GM12878 (cell line): ENCODE data around the gene TTC8. TPM values are rescaled to one million over a fixed set of nuclear protein-coding genes. Genes with fewer than 3 reads are reported as not detected.

Source experiments
- ATAC-seq: fragments of 200-7000 bp; cut with Tn5 transposase; 3 replicates; pipeline ENCODE4 v1.9.1; 2020; ENCODE audit warnings: mild to moderate bottlenecking, moderate library complexity
- BruUV-seq: library from RNA; stranded (reverse); fragments of 400-500 nt; replicated peaks from 2 replicates; lab custom pipeline; 2021; lab: Mats Ljungman, UMichigan
- CTCF ChIA-PET: fragments of 300-600 bp; sonication (Branson Sonifier 250); formaldehyde crosslinking; extraction: SDS; loops from one replicate; lab custom pipeline; 2021; ENCODE audit warnings: inconsistent platforms; lab: Yijun Ruan, JAX
- POLR2A ChIA-PET: fragments of 350-600 bp; formaldehyde crosslinking; extraction: SDS; loops from one replicate; lab custom pipeline; 2021; ENCODE audit warnings: inconsistent platforms; lab: Charles Lee
- RAD21 ChIA-PET: fragments of 300-600 bp; sonication (Branson Sonifier 250); formaldehyde crosslinking; loops from one replicate; lab custom pipeline; 2023; ENCODE audit warnings: antibody characterized with exemption; ENCODE audit not compliant: unreplicated experiment; lab: Charles Lee
- SMC1A ChIA-PET: fragments of 300-600 bp; sonication (Branson Sonifier 250); formaldehyde crosslinking; loops from one replicate; lab custom pipeline; 2023; ENCODE audit not compliant: unreplicated experiment, uncharacterized antibody; lab: Charles Lee
- DNase-seq: peaks from one replicate; pipeline ENCODE4 v3.0.0-alpha.2; 2011; ENCODE audit warnings: low read depth, low spot score
- FAIRE-seq: peaks from 3 replicates; lab custom pipeline; 2011; peaks lifted over from hg19 to GRCh38; lab: Jason Lieb, UNC
- H2AFZ ChIP-seq: 2 replicates; pipeline ENCODE4 v1.6.0; 2011; ENCODE audit warnings: low read depth, low read length, control low read depth; ENCODE audit not compliant: control insufficient read depth
- H3K27ac ChIP-seq: 2 replicates; pipeline ENCODE4 v1.5.1; 2011; ENCODE audit warnings: control low read depth; ENCODE audit not compliant: control insufficient read depth, insufficient read depth
- H3K27me3 ChIP-seq, 2 experiments: replicated peaks in 1 of 2; 2 replicates each; pipeline versions ENCODE4 v1.6.0 to v1.6.1; 2011; ENCODE audit warnings: low read length in 1 of 2; ENCODE audit not compliant: control insufficient read depth in 2 of 2, insufficient read depth in 2 of 2
- H3K36me3 ChIP-seq, 2 experiments: 2 replicates each; pipeline ENCODE4 v1.5.1; 2011; ENCODE audit warnings: low read length in 1 of 2; ENCODE audit not compliant: control insufficient read depth in 2 of 2, insufficient read depth in 2 of 2
- H3K4me1 ChIP-seq: 2 replicates; pipeline ENCODE4 v1.6.1; 2011; ENCODE audit warnings: mild to moderate bottlenecking, low read length, moderate library complexity, mixed read lengths; ENCODE audit not compliant: control insufficient read depth, insufficient read depth
- H3K4me2 ChIP-seq: 2 replicates; pipeline ENCODE4 v1.6.0; 2011; ENCODE audit warnings: control low read depth; ENCODE audit not compliant: control insufficient read depth, insufficient read depth
- H3K4me3 ChIP-seq: fragments of 200-600 bp; sonication (generic); 2 replicates; pipeline ENCODE4 v1.5.1; 2016
- H3K79me2 ChIP-seq: 2 replicates; pipeline ENCODE4 v1.6.0; 2011; ENCODE audit warnings: low read length; ENCODE audit not compliant: control insufficient read depth, insufficient read depth
- H3K9ac ChIP-seq: 2 replicates; pipeline ENCODE4 v1.8.0; 2011; ENCODE audit warnings: low read length, control low read depth, mixed read lengths; ENCODE audit not compliant: control insufficient read depth, insufficient read depth
- H3K9me3 ChIP-seq: replicated peaks from 3 replicates; pipeline ENCODE4 v1.5.1; 2011; ENCODE audit warnings: mild to moderate bottlenecking, low read length; ENCODE audit not compliant: control insufficient read depth, insufficient read depth
- H4K20me1 ChIP-seq: 2 replicates; pipeline ENCODE4 v1.6.0; 2011; ENCODE audit not compliant: control insufficient read depth, insufficient read depth
- CHD2 ChIP-seq: IDR thresholded peaks from 2 replicates; pipeline ENCODE4 v1.6.1; 2011; ENCODE audit warnings: low read depth, low read length, improper control_type of control experiment, borderline replicate concordance
- E4F1 ChIP-seq: fragments of 450-650 bp; IDR thresholded peaks from 2 replicates; pipeline ENCODE4 v1.6.1; 2018; ENCODE audit warnings: borderline replicate concordance, mild to moderate bottlenecking; ENCODE audit not compliant: partially characterized antibody
- HCFC1 ChIP-seq: fragments of 150-350 bp; IDR thresholded peaks from 2 replicates; pipeline ENCODE4 v1.6.1; 2014; ENCODE audit warnings: low read length
- MTA2 ChIP-seq: fragments of 450-650 bp; IDR thresholded peaks from 2 replicates; pipeline ENCODE4 v1.6.1; 2016; ENCODE audit warnings: low read depth, mild to moderate bottlenecking, moderate library complexity
- ZNF384 ChIP-seq: IDR thresholded peaks from 2 replicates; pipeline ENCODE4 v1.6.1; 2012; ENCODE audit warnings: low read depth, mild to moderate bottlenecking, low read length, improper control_type of control experiment, borderline replicate concordance
- WGBS: methylation state at CpG from one replicate; pipeline ENCODE4 v1.1.6; 2016; ENCODE audit warnings: low lambda C conversion rate; ENCODE audit not compliant: insufficient replicate concordance, insufficient coverage; ENCODE audit errors: missing lambda C conversion rate; 5-methylcytosine and 5-hydroxymethylcytosine counted together
- in situ Hi-C: fragments of 300-500 bp; cut with MboI; formaldehyde crosslinking; loops from 9 replicates; pipeline ENCODE4 v1.14.3; 2018; ENCODE audit warnings: mixed read lengths
- intact Hi-C: fragments of 100-400 bp; cut with micrococcal nuclease; formaldehyde crosslinking; loops from one replicate; pipeline ENCODE4 v1.14.2; 2022; ENCODE audit not compliant: unreplicated experiment
- polyA plus RNA-seq, 11 experiments: library from polyadenylated mRNA; depleted of rRNA in 4 of 11; unstranded in 6 of 11; stranded (reverse) in 5 of 11; fragments of >200 nt; fragmentation: Nextera tagmentation in 4 of 11; fragmentation: Illumina TruSeq in 1 of 11; extraction: Ambion mirVana in 4 of 11; extraction: Trizol in 1 of 11; gene quantifications; 1 replicate in 1 of 11; 2 replicates in 10 of 11; pipeline versions ENCODE4 v1.2.1 to v1.2.3, GENCODE V29; 2011 to 2016; ENCODE audit warnings: inconsistent platforms in 2 of 11, missing spikeins in 2 of 11, low read depth in 1 of 11
- total RNA-seq, 4 experiments: library from RNA; depleted of rRNA in 3 of 4; stranded (reverse); fragments of >200 nt in 3 of 4; fragmentation: Illumina TruSeq in 1 of 4; extraction: Trizol in 1 of 4; gene quantifications; 2 replicates each; pipeline versions ENCODE4 v1.2.1 to v1.2.3, GENCODE V29; 2013 to 2021

TTC8 gene
- total and polyA plus RNA-seq, 10 of the 15 experiments (the other 5 are each of a cell fraction or from before 2014, with no cell fraction given) = 1.5 to 4.6 (median 2.5) TPM

GRCh38 chr14:88821888-88822287, 2.6 kb upstream of the TTC8 start:
- no peak for FAIRE-seq
- H3K27ac ChIP-seq = no peak overlapping the region
- in situ Hi-C loops = no loop called here
- no peak overlapping the region for H3K9ac ChIP-seq
- ChIA-PET CTCF (no interaction called here), RAD21 (no interaction called here), SMC1A (no interaction called here), POLR2A (no interaction called here)
- H3K36me3 ChIP-seq = no peaks in the 10 kb centered on the region
- intact Hi-C loops = no loop called here
- no peaks in the 10 kb centered on the region for H3K9me3 ChIP-seq
- H3K4me3 ChIP-seq = no peak overlapping the region
- no peak overlapping the region for H3K4me2 ChIP-seq
- no peak for ATAC-seq
- no peaks in the 10 kb centered on the region; a peak in 2 of 4 replicates for H3K27me3 ChIP-seq
- H4K20me1 ChIP-seq = no peaks in the 10 kb centered on the region
- BruUV-seq = no TSS peak
- no peak overlapping the region for H2AFZ ChIP-seq
- WGBS = 2% methylated on average over 2 of the region's 2 CpGs
- no peak for DNase-seq
- H3K79me2 ChIP-seq = no peaks in the 10 kb centered on the region
- TF ChIP-seq MTA2 (no peak), CHD2 (no peak), ZNF384 (no peak)
- H3K4me1 ChIP-seq = 0 out of 2 replicates have a peak, but pooled peaks cover 2% of the 10 kb centered on the region

GRCh38 chr14:88823968-88824313, 510 bp upstream of the TTC8 start:
- RAD21 ChIA-PET = interaction anchor here (1.1 to 2.3 kb wide), 5 partner anchors 11 to 158 kb away, joined by 3 to 8 read pairs (median 4); no protein-coding TSS in a partner anchor
- 5% methylated on average over 9 of the region's 9 CpGs for WGBS
- peak overlapping the region; percentile 75 for H3K4me3 ChIP-seq
- no peaks in the 10 kb centered on the region; a peak in 1 of 4 replicates for H3K27me3 ChIP-seq
- intact Hi-C loops (no loop called here), in situ Hi-C loops (no loop called here)
- no peaks in the 10 kb centered on the region for H4K20me1 ChIP-seq
- peak overlapping the region; percentile 41; the same call in 1 of the 2 replicates for H3K9ac ChIP-seq
- peak overlapping the region; percentile 52; the same call in 1 of the 2 replicates for H3K27ac ChIP-seq
- no peaks in the 10 kb centered on the region for H3K79me2 ChIP-seq
- ATAC-seq (no peak), FAIRE-seq (no peak), DNase-seq (no peak)
- TF ChIP-seq HCFC1 (no peak), E4F1 (peak; percentile 13)
- no peaks in the 10 kb centered on the region for H3K9me3 ChIP-seq
- SMC1A ChIA-PET = interaction anchor here (1.2 to 2.6 kb wide), 3 partner anchors 142 to 159 kb away, joined by 3 to 15 read pairs (median 3); no protein-coding TSS in a partner anchor
- no peaks in the 10 kb centered on the region for H3K36me3 ChIP-seq
- H3K4me1 ChIP-seq = 0 out of 2 replicates have a peak, but pooled peaks cover 2% of the 10 kb centered on the region
- peak overlapping the region; percentile 96 for H3K4me2 ChIP-seq
- POLR2A ChIA-PET = no interaction called here
- no TSS peak for BruUV-seq
- CTCF ChIA-PET = interaction anchor here (1.5 to 3.2 kb wide), 2 partner anchors 157 to 634 kb away, joined by 4 to 13 read pairs; no protein-coding TSS in a partner anchor
- peak overlapping the region; percentile 98 for H2AFZ ChIP-seq
